ENCODE results near the gene SDHAF3. TPM values are rescaled to one million over a fixed set of nuclear protein-coding genes. Genes with fewer than 3 reads are reported as not detected.

The SDHAF3 gene
- total and polyA plus RNA-seq, 2 donors (not counting 3 experiments of a cell fraction or from before 2014, with no cell fraction given): 1.7 to 5.2 TPM

- Histone ChIP-seq H3K4me2 (ENCODE audit: insufficient read depth, low read length) (no peak overlapping the region), H3K4me3 (replicated peaks in 1 of 3; ENCODE audit: insufficient read depth in 1 of 3, low read depth in 1 of 3, low read length in 3 of 3) (no peak overlapping the region), H3K79me2 (ENCODE audit: control insufficient read depth, insufficient read depth, low read length) (no peaks in the 10 kb centered on the region), H3K36me3 (ENCODE audit: control insufficient read depth in 2 of 2, extremely low read depth in 1 of 2, insufficient read depth in 2 of 2, low read length in 2 of 2) (no peaks in the 10 kb centered on the region), H3K9me3 (replicated peaks; ENCODE audit: control insufficient read depth, insufficient read depth, low read length) (no peaks in the 10 kb centered on the region), H3K27ac (ENCODE audit: insufficient read depth, low read depth, low read length) (no peak overlapping the region), H3K9ac (replicated peaks; ENCODE audit: extremely low read depth, insufficient read depth, low read length) (no peak overlapping the region), H3K4me1 (ENCODE audit: control insufficient read depth, extremely low read depth, insufficient read depth, low read length) (no peaks in the 10 kb centered on the region), H2AFZ (ENCODE audit: low read depth, low read length) (no peak overlapping the region), H4K20me1 (replicated peaks; ENCODE audit: control insufficient read depth, extremely low read depth, insufficient read depth, low read length) (no peaks in the 10 kb centered on the region), H3K9me1 (replicated peaks; ENCODE audit: control insufficient read depth, extremely low read depth, insufficient read depth, low read length) (no peaks in the 10 kb centered on the region), H3K27me3 (ENCODE audit: control insufficient read depth in 2 of 2, insufficient read depth in 2 of 2, low read length in 2 of 2) (no peaks in the 10 kb centered on the region)
- BruUV-seq (replicated peaks): no TSS peak
- dilution Hi-C loops (cut with MboI; ENCODE audit: extremely low pct_ligation_motif_present, low sequenced_read_pairs): no loop called here
- CTCF ChIA-PET: no interaction called here
- POLR2A ChIA-PET: no interaction called here
- intact Hi-C loops (cut with micrococcal nuclease): no loop called here
- TF ChIP-seq POLR2A (IDR thresholded peaks at IDR 0.05; ENCODE audit: low read depth, low read length): no peak
- no peak for TF ChIP-seq JUN (IDR thresholded peaks at IDR 0.05; ENCODE audit: borderline replicate concordance, insufficient read depth, insufficient read length, low read depth)
- TF ChIP-seq GATA2 (IDR thresholded peaks at IDR 0.05; ENCODE audit: insufficient read depth, insufficient read length, low read depth, low read length): no peak
- TF ChIP-seq CTCF (IDR thresholded peaks at IDR 0.05; ENCODE audit: extremely low read depth in 1 of 2, insufficient read depth in 1 of 2, low read depth in 1 of 2, low read length in 2 of 2): no peak
- no peak for TF ChIP-seq FOS (IDR thresholded peaks at IDR 0.05; ENCODE audit: borderline replicate concordance, insufficient read depth, low read length)
- TF ChIP-seq MAX (IDR thresholded peaks at IDR 0.05; ENCODE audit: insufficient read depth, insufficient read length): no peak
- no peak for TF ChIP-seq POLR2AphosphoS5 (IDR thresholded peaks at IDR 0.05; ENCODE audit: insufficient read depth, low read depth, low read length)
- TF ChIP-seq MYC (IDR thresholded peaks at IDR 0.05; ENCODE audit: low read depth, low read length): no peak
- DNase-seq (ENCODE audit: low read depth, low spot score) (no peak), FAIRE-seq (no peak)
These were observed 106.8 kb downstream of the SDHAF3 start for GRCh38 chr7:97224316-97224715.

Measured in endothelial cell of umbilical vein (primary cell).